Esophagus squamous epithelium (tissue), 4 donors: Measurements from ENCODE around the gene MFAP4.

Experiments
- CTCF ChIP-seq, 6 experiments: fragments of 450-650 bp in 4 of 6; fragments of 200-600 bp in 2 of 6; sonication (generic) in 2 of 6; IDR thresholded peaks; one replicate each; pipeline ENCODE4 v1.5.1; 2016 to 2019; ENCODE audit warnings: antibody characterized with exemption in 6 of 6, mild to moderate bottlenecking in 4 of 6, moderate library complexity in 4 of 6
- POLR2A ChIP-seq, 4 donors: fragments of 450-650 bp; IDR thresholded peaks; one replicate each; pipeline ENCODE4 v1.6.1; 2017; ENCODE audit warnings: antibody characterized with exemption in 4 of 4, mild to moderate bottlenecking in 4 of 4, moderate library complexity in 3 of 4

GRCh38 chr17:19410875-19411620, 24.1 kb upstream of the MFAP4 start, which contains the start of gene RNF112:
- TF ChIP-seq POLR2A (IDR thresholded peaks at IDR 0.05) = no peak
- TF ChIP-seq CTCF (IDR thresholded peaks at IDR 0.05) = no peak
